GM12801 (cell line): ENCODE measurements around the gene PLXNA4.

Source experiments
- TF ChIP-seq, protein P1 (sequence below): IDR thresholded peaks from one replicate; pipeline ENCODE4 v1.5.1; 2011; ENCODE audit warnings: control low read depth; ENCODE audit not compliant: insufficient read length; ENCODE audit errors: extremely low read depth

The PLXNA4 gene

GRCh38 chr7:132402751-132403245 is 173.5 kb downstream of the PLXNA4 start:
- TF ChIP-seq, protein P1, sequence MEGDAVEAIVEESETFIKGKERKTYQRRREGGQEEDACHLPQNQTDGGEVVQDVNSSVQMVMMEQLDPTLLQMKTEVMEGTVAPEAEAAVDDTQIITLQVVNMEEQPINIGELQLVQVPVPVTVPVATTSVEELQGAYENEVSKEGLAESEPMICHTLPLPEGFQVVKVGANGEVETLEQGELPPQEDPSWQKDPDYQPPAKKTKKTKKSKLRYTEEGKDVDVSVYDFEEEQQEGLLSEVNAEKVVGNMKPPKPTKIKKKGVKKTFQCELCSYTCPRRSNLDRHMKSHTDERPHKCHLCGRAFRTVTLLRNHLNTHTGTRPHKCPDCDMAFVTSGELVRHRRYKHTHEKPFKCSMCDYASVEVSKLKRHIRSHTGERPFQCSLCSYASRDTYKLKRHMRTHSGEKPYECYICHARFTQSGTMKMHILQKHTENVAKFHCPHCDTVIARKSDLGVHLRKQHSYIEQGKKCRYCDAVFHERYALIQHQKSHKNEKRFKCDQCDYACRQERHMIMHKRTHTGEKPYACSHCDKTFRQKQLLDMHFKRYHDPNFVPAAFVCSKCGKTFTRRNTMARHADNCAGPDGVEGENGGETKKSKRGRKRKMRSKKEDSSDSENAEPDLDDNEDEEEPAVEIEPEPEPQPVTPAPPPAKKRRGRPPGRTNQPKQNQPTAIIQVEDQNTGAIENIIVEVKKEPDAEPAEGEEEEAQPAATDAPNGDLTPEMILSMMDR: no peak

DNA sequence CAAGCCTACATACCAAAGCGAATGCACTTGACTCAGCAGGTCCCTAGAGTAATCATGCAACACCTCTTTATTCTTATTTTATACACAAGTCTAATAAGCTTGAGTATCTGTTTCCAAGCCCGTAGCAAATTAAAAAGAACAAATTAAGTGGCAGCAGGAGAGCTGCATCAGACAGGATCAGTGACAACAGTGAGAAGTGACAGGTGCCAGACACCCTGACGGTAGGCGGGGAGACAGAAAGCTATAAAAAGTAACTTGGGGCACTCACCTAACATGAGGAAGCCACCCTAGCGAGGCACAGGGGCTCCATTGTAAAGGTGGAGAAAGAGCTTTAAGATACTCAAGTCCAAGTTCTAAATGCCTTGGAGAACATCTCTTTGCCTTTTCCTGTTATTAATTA is 174.2 kb downstream of the PLXNA4 start:
- TF ChIP-seq, protein P1: no peak

DNA sequence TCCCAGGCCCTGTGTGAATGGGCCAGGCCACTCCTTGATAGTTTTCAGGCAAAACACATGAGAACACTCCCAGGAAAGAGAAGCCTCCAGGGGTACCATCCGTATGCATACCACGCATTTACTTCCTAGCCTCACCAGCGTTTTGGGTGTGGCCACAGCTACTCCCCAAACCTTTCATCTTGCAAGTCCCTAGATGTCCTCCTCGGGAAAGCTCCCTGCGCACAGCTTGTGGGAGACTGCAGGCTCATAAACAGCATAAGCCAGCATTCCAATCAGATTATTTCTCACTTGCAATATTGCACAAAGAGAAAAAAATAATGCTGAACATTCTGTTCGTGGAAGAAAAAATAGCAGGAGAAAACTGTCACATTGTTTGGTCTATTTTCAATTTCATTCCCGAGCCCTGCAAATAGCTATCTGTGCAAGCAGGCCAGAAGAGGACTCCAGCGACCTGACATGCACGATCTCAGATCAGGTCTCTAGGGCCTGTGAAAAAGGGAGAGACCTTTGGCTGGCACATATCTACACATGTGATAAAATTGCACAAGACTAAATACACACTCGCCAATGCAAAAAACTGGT is 175.6 kb downstream of the PLXNA4 start:
- TF ChIP-seq, protein P1: no peak

- TF ChIP-seq, protein P1: no peak
These were observed 176.9 kb downstream of the PLXNA4 start for GRCh38 chr7:132399367-132399766.

DNA sequence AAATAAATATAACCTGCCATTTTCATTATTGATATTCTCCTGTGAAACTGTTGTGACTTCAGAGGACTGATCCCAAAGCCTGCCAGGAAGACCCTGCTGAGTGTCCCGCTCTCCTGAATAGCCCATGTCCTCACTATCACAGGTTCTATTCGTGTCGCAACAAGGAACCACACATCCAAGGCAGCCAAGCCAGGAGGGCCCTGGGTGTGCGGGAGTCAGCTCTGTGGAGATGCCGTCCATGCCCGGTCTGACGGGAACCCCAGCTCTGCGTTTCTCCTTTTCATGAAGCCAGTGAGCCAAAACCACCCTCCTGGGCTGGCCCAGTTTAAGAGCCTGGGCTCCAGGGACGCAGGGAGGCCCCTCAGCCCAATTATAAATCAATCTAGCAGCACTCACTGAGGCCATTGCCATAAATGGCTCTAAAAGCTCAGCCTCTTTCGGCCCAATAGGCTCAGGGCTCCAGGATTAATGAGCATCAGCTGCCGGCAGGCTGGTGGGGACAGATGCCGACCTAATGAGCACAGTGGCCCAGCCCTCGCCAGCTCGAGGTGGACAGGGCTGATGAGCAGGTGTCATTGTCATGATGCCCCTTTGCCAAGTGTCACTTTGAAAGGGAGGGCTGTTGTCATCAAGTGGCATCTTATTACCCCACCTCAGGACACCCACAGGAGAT is 177.9 kb downstream of the PLXNA4 start:
- TF ChIP-seq, protein P1: no peak

- TF ChIP-seq, protein P1: no peak
These were observed 179.2 kb downstream of the PLXNA4 start for GRCh38 chr7:132397070-132397469.

DNA sequence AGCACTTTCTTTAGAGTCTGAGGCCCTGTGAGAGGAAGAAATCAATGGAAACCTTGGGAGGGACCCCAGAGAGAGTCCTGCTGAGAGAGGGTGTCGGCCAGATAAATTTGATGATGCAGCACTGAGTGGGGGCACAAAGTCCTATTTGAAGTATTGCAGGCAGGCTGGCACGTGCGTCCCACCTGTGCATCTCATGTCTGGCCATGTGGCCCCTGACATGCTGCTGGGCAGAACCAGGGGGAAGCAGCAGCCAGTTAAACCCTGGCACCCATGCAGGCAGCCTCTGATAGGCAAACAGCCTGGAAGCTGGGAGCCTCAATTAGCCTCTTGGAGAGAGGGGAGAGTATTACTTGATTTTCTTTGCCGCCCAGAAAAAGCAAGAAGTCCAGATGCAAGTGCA is 180.9 kb downstream of the PLXNA4 start:
- TF ChIP-seq, protein P1: no peak
